CD4-positive, alpha-beta T cell treated with Interleukin-17A for 1 hour (primary cell): ENCODE measurements around the gene ITPR2.
"Not testable (repeated sequence)": the region's sequence is repeated elsewhere in the genome, so short reads cannot be mapped to it uniquely, and the experiment has no call there.

Experiments used
- DNase-seq: peaks from one replicate; pipeline ENCODE4 v3.0.0-alpha.2; 2020

Gene ITPR2

DNA sequence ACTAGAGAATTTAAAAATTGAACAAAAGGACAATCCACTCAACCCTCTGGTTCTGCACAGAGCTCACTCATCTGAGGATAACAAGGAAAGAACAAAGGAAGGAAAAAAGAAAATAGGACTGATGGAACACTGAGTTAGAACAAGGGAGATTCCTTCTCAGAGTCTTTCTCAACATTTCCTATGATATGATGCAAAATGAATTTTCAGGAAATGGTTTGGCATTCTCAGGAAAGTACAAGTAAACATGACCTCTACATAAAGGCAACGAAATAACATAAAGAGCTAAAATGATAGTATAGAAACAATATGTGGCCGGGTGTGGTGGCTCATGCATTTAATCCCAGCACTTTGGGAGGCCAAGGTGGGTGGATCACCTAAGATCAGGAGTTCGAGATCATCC is 135.8 kb downstream of the ITPR2 start:
- DNase-seq = no peak

DNA sequence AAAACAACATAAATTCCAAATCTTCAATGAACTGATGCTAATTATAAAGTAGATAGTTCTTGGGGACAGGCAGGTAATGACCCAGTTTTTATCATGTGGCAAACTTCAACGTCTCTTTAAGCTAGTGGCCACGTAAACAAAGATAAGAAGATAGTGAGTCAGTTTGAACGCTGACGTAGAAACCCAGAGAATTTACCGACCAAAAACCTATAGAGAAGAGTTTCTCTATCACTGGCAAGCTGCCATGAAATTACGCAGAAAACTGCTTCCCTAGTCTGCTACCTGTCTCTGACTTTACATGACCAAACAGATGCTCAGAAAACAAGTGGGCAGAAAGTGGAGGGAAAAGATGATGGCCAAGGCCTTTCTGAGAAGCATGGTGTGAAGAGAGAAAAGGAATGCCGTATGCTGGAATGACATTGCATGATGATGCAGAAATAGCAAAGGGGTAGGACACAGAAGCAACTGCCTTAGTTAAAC is 136.3 kb downstream of the ITPR2 start:
- DNase-seq = no peak

- DNase-seq = no peak
Measured at GRCh38 chr12:26696048-26696612, 136.9 kb downstream of the ITPR2 start.

DNA sequence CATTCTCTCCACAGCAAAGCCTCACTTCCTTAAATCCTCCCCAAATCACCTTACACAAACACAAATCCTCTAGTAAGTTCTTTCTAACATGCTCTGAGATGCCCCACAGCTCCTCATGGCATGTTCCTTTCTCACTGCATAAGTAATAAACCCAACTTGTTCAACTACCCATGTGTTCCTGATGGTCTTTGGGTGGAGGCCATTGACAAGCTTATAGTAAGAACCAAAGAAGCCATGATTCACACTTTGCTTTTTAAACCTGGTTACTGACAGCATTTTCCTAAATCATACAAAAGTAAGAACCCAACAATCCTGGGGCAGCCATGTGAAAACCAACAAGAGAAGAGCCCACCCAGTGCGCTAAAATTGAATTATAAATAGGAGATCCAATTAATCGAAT is 138.6 kb downstream of the ITPR2 start:
- no peak for DNase-seq

DNA sequence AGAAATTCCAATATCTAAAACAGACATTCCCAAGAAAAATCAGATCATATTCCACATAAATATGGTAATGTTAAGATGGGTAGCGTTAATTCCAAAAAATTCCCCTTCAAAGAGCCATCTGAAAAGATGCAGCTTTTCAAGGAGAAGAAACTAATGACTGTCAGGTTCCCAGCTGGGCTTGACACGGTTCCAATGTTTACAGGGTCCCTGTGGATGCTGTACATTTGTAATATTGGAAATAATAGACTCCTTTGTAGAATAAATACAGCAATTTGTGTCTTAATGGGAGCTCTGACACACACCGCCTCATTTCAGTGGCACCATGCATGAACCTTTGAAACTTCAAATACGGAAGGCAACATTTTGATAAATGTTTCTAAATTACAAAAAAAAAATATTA is 140.6 kb downstream of the ITPR2 start:
- DNase-seq = no peak

- DNase-seq = no peak
Measured at GRCh38 chr12:26691234-26691970, 141.6 kb downstream of the ITPR2 start.

DNA sequence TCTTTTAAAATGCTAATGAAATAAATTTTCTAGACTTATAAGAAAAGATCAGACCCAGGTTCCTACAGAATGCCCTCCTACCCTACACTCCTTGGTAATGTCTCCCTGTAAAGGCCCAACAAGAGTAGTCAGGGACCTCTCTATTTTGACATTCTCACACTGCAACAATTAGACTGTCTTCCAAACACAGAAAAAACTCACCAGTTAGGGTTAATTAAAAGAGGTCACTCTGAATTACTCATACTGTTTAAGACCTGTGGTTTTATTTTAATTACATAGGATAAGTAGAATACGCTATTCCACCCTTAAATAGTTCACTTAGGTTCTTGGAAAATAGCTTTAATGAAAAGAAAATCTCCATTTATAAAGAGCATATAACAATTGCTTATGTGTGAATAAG is 142.4 kb downstream of the ITPR2 start:
- no peak for DNase-seq

- DNase-seq = no peak
Measured at GRCh38 chr12:26689281-26689841, 143.6 kb downstream of the ITPR2 start.

- DNase-seq = no peak
Measured at GRCh38 chr12:26688344-26688904, 144.6 kb downstream of the ITPR2 start.

DNA sequence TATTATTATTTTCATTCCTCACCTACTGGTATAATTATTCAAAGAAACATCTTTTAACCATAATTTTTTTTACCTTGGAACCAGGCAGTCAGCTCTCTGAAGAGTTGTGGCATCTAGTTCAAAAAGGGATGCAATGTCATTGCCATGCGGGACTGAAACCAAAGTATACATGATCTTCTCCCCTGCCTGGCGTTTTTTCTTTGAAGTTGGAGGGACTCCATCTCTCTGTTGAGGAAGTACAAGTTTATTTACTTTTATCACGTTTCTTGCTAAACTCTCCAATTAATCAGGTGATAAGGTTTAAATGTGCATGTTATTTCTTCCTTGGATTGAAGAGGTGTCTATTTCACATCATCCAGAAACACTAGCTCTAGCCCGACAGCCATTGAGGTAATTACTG is 146.6 kb downstream of the ITPR2 start:
- no peak for DNase-seq

DNA sequence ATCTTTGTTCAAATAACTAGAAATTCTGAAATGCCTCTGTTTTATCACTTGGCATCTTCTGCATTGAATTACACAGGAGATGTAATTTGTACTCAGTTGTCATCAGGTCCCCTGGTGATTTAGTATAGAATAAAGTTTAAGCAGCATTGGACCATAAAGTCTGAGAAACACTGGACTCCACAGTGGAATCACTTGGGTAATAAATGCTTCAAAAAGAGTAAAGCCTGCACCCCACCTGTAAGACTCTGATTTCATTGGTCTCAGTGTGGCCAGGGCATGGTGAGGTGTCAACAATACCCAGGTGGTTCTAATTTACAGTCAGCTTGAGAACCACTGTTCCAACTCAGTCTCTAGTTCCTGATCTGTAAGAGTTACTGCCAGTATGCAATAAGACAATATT is 148.9 kb downstream of the ITPR2 start:
- no peak for DNase-seq

DNA sequence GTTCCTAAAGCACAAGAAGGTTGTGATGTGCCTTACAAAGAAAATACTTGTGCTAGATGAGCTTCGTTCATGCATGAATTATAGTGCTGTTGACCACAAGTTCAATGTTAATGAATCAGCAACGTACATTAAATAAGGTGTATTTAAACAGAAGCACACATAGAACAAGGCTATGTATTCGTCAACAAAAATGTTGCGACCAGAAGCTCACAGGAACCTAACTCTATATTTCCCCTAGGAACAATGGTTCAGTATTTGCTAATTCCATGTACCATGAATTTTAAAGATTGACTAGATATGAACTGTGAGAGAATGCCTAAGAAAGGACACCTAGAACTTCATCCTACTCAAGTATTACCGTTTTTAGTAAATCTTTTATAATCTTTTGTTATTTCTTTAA is 149.6 kb downstream of the ITPR2 start:
- no peak for DNase-seq

GRCh38 chr12:26680727-26681455 is 152.1 kb downstream of the ITPR2 start:
- no peak for DNase-seq

DNA sequence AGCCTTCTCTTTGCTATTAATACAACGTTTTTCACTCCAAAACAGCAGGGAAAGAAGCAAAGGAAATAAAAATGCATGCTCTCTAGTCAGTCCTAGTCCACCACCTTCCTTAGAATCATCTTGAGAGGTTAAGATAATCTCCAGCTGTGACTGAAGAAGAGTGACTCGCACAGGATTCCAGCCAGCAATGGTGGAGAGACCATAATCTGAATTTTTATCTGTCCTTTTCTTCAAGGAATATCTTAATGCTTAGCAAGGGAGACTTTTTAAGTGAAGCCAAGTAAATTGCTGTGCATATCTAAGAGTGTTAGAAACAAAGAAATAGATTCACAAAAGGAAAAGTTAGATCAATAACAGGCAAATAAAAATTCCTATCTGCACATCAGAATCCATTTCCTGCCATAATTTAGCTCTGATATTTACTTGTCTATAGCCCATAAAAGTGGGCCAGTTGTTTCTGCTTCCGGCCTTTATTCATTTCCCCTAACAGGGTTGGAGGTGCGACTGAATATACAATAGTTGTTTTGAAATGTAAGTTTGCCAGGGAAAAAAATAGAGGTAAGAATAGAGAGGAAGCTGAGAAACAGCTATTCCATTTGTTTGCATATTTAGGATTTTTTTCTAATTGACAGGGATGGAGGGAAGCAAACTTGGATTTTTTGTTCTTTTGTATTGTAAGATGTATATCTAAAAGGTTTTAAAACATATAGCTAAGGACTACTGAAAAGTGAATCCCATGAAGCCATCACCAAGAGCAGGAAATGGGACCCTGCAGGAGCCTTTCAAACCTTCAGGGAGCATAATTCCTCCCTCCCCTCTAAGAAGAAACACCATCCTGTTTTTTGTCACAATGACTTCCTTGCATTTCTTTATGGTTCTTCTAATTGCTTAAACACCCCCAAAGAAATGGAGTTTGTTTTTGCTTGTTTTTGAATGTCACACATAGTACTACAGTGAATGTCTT is 154.0 kb downstream of the ITPR2 start:
- no peak for DNase-seq

- not testable (repeated sequence) for DNase-seq
Measured at GRCh38 chr12:26671487-26671886, 161.5 kb downstream of the ITPR2 start.

GRCh38 chr12:26668847-26669246 is 164.1 kb downstream of the ITPR2 start:
- DNase-seq = no peak

DNA sequence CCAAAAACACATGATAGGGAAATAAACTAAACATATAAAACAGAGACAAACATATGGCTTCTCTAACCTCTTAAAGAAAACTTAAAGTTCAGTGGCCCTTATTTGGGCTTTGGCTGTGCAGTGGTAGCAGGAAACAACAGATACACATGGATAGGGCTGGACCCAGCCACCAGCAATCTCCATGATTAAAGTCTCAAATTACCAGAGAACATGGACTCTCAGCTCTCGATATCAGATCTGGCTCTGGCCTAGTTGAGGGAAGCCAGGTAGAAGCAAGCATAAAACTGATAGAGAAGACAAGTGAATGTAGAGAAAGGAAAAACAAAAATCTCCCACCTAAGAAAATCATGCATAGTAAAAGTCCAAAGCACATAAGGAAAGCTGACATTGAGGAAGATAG is 164.8 kb downstream of the ITPR2 start:
- no peak for DNase-seq

DNA sequence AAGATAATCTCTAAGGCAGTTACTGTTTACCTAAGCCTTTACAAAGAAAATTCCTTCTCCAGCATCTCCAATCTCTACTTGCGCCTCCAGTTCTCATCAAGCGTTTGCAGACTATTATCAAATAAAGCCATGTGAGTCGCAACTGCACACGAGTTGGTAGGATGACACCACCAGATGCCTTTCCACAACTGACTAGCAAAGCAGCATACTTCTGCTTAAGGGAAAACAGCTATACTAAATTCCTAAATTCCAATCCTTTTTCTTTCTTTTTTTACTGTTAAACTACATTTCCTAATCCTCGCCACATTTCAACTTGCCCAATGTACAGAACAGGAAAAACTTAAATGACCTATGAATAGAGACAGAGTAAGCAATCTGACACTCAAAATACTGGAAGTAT is 166.7 kb downstream of the ITPR2 start:
- DNase-seq = no peak

DNA sequence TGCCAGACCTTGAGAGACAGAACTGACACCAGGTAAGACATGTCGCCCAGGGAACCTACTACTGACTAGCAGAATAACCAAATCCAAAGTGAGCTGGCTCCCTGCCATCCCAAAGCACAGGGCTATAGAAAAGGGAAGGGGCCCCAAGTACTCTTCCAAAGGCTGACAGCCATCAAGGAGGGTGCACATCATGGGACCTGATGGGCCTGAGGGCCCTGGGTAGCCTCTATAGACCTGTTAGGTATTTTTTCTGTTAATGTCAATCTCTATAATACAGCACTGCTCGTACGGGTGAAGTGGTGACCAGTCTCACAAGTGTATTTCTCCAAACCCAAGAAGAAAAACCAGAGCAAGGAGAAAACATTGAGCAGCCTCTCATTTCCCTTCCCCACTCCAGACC is 171.6 kb downstream of the ITPR2 start:
- no peak for DNase-seq

DNA sequence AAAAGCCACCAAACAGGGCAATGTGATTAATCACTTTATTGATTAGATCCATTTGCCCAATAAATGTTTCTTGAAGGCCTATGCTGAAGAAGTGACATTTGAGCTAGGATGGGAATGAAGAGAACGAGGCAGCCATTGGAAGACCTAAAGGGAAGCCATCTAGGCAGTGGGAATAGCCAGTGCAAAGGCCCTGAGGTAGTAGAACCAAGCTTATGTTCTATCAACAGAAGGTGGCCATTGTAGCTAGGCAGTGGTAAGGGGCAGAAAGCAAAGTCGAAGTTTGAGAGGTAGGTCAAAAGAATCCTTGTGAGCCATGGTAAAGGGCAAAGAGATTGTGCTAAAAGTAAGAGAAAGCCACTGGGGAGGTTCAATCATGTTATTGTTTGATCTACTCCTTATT is 173.1 kb downstream of the ITPR2 start:
- DNase-seq = no peak

GRCh38 chr12:26658991-26659390 is 174.0 kb downstream of the ITPR2 start:
- DNase-seq = no peak

GRCh38 chr12:26654623-26655022 is 178.4 kb downstream of the ITPR2 start:
- no peak for DNase-seq
